NCI-H2196 treated with DMSO at 0.1 percent for 48 hours (cell line): ENCODE results near the gene TFEB.

Experiments
- DNase-seq: peaks from one replicate; lab custom pipeline; 2025; ENCODE audit not compliant: unreplicated experiment; lab: John Stamatoyannopoulos, UW

The TFEB gene

GRCh38 chr6:41707565-41708200, 27.7 kb downstream of the TFEB start:
- no peak for DNase-seq

- DNase-seq, result no peak
These were observed 28.4 kb downstream of the TFEB start for GRCh38 chr6:41706876-41707564.

DNA sequence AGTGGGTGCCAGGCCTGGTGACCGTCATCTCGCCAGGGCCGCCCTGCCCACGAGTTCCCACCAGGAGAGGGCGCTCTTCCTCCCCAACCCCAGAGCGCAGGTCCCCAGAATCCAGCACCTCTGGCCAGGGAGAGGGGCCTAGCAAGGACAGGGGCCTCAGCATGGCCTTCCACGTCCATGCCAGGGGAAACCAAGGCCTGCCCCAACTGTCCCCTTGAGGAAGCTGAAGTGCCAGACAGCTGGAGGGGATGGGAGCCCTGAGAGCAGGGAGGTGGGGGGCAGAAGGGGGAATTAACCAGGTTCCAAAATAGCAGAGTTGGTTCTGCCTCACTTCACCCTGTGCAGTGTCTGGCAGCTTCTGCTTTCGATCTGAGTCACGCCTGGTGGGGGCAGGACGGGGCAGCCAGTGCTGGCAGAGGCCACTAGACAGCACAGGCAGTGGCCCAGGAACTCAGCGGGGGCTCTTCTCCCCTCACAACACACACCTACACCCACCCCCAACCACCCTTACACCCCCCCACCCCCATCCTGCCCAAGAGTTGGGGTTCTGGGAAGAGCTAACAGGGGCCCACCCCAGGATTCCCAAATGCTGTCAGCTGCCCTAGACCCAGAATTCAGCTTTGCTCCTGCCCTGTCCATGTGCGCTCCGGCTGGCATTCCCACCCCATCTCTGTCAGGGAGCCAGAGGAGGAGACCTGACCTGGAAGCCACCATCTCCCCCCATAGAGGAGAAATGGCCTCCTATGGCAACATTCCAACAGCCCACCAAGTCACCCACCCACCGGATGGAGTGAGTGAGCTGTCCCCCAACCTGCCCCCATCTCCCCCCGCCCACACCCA, 29.2 kb downstream of the TFEB start:
- DNase-seq, result peak; percentile 39

DNA sequence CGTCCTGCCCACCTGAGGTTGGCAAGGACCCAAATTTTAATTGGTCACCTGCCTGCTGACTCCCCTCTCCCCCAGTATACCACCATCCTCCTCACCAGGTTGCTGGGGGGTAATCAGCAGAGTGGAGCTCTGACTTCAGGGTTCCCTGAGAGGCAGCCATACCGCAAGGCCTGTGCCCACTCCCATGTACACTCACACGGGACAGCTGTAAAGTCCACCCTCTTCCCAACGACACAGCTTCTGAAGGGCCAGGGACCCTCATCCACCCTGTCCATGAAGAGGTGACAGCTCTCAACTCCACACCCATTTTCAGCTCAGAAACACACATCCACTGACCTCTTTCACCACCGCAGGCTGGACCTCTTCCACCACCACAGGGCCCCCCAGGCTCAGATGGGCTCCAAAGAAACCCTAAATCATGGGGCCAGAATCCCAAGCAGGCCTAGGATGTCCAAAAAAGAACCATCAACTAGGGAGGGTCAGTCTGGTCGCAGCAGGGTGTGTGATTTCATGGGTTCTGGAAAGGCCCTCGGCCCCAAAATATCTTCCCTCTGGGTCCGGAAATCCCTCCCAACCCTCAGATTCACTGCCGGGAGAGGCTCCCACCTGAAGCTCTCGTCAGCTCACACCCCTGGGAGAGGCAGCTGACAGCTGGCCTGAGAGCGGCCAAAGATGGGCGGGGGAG, 30.0 kb downstream of the TFEB start:
- DNase-seq, result no peak

- no peak for DNase-seq
These were observed 30.6 kb downstream of the TFEB start for GRCh38 chr6:41704656-41705310.

DNA sequence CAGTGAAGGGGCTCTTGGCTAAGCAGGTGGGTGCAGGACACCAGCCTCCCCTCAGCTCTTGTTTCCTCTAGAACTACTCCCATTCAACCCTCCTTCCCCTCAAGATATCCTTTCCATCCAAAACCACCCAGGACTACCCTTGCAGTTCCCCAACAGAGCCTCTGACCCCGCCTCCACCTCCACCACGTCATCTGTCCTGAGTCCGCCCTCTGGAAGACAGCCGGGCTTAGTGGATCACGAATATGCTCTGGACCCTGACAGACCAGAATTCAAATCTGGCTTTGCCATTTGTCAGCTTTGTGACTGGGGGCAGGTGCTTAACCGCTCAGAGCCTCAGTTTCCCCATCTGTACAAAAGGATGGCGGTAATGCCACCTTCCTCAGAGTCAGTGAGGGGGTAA, 31.4 kb downstream of the TFEB start:
- DNase-seq, result no peak

DNA sequence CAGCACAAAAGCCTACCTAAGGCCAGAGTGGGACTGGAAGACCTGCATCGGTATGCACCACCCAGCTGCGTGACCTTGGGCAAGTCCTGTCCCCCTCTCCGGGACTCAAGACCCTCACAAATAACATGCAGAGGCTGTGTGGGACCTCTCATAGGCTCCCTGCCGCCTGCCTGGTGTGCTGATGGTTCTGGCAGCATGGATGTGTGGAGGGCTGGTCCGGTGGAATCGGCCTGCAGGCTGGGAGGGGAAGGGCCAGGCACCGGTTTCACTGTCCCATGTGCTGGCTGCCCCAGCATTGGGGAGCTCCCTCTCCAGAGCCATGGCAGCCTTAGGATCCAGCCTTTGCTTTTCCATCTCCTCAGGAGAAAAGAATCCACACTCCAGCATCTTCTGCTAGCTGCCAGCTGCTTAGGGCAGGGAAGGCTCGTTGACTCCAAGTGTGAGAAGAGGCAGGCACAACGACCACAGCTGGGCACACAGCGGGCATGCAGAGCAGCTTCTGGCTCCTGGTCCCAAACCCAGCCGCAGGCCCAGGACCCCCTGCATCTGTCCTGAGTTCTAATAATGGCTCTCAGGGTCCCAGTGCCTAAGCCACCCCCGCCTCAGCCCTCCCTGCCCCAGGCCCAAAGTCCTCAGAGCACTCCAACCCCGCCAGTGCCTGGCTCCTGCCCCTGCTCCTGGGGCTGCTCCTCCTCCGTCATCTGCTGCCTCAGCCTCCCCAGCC, 32.5 kb downstream of the TFEB start:
- no peak for DNase-seq

GRCh38 chr6:41702089-41702745, 33.2 kb downstream of the TFEB start:
- DNase-seq, result no peak

DNA sequence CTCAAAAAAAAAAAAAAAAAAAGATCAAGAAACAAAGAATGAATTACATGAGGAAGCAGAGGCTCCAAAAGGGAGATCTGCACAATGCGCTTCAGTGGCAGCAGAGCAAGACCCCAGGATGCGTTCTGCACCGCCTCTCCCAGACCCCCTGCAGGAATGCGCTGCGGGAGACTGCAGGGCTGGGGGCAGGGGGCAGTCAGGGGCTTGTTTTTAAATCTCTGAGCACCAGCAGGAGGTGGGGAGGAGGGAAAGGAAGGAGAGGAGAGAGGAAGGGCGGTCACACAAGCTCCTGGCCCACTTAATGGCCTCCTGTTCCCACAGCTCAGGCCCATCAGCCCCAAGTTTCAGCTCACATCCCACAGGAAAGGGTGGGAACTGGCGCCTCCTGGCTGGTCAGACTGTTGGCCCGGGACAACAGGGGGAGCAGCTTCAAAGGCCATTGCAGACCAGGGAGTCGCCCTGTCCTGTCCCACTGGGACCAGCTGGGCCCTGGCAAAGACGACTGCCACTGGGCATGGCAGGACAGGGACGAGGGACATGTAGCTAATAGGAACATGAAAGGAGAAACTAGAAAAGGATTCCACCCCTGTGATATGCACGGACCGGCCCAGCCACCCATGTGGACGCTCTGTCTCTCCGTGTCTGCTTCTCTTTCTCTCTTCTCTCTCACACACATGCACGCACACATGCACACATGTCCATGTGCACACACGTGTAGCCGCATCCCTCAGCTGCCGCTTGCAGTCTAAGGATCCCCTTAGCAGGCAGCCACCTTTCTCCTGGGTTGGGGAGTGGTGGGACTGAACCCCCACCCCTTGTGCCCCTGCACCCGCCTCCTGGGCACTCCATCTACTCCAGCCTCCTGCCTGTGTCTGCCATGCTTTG, 34.7 kb downstream of the TFEB start:
- no peak for DNase-seq

DNA sequence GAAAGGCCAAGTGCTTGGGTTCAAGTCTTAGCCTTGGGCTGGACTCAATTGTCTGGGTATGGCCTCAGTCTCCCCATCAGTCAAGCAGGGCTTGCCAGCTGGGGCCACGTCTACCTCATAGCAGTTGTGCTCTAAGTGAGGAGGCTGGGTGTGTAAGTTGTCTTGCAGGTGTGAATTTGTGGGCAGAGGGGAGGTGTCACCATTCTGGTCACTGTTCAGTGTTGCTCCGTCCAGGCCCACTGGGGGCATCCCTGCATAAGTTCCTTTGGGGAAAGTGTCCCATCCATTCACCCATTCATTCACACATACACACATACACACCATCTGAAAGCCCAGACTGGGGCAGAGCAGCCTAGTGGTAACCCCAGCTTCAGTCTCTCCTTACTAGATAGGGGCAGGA, 36.3 kb downstream of the TFEB start:
- DNase-seq, result no peak

DNA sequence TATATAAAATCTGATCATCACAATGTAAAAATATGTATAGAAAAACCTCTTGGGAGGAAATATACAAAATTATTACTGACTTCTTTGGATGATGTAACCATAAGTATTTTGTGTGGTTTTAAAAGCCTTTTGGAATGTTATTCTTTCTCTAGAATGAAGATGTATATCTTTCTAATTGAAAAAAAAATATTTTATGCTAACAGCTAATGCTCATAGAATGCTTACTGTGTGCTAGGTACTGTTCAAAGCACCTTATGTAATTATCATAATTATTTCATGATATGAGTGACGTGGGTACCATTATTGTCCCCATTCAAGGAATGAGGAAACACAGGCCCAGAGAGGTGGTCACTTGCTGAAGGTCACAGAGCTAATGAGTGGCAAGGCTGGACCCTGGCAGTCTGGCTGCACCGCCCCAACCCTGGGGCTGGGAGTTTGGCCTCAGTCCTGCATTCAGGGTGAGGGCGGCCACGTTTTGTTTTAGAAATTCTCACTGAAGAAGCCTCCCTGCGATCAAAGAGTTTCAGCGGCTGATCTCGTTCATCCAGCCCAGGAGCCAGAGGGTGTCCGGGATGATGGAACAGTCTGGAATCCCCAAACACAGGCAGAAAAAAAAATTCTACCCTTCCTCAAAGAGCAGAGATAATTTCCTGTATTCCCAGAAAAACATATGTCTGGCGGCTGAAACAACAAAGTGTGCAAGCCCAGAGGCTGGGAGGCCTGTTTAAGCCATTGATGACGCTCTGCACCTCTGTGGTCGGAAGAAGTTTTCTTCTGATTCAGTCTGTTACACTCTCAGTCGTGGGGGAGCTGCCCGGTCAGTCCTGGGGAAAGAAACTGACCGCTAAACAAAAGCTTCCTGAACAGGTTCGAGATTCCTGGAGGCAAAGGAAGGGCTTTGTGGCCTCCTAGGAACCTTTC, 37.3 kb downstream of the TFEB start:
- no peak for DNase-seq

- no peak for DNase-seq
These were observed 38.6 kb downstream of the TFEB start for GRCh38 chr6:41696788-41697187.

DNA sequence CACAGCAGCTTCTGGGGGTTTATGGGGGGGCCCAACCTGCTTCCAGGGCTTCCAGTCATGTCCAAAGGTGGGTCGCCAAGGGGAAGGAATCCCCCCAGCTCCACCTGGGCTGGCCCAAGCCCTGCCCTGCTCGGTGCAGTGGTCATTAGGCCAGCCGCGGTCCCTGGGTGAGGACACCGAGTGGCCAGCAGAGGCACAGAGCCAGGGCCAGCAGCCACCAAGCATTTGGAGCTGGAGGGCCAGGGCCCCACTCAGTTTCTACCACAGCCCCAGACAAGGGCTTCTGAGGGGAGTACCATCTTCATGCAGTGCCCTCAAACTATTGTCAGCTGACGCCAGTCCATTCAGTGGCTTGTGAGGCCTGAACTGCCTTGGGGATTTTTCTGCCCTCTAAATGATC, 39.6 kb downstream of the TFEB start:
- DNase-seq, result no peak

- no peak for DNase-seq
These were observed 40.4 kb downstream of the TFEB start for GRCh38 chr6:41694815-41695526.

DNA sequence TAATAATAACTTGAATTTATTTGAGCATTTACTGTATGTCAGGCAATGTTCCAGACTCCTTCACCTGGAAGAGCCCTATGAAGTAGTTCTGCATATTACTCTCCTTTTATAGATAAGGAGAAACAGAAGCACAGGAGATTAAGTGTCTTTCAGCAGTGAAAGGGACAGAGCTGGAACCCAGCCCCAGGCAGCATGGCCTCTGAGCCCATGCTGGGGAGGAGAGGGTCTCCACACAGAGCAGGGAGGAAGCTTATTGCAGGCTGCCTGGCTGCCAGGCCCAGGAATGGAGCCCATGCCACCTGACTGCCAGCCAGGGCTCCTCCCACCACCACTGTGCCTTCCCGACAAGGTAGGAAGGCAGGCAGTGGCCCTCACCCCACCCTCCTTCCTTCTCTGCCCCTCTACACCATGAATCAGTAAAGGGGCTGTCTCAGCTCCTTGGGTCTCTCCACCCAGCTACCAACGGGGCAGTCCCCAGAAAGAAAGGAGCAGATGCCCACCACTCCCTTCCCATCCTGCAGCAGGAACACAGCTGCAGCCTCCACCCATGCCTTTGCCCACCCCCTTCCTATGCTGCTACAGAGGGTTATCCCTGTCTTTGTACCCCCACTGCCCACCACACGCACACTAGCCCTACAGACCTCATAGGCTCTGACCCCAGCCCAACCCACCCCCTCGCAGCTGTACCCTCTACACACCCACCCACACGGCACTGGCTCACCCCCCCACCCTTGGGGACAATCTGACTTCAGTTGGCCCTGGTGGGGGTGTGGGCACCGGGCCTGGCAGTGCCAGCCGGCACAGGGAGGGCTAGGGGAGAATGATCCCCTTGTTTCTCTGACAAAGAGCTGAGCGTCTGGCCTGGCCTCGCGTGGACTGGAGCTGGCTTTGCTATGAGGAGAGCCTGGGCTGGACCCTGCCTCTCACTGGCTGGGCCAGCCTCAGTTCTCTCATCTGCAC, 41.8 kb downstream of the TFEB start:
- no peak for DNase-seq

GRCh38 chr6:41692730-41693129, 42.7 kb downstream of the TFEB start:
- no peak for DNase-seq
